ENCODE data around the gene DKC1.
A peak's percentile ranks its signal among the peaks of the same experiment; 100 is the strongest.
"Not testable (repeated sequence)": the region's sequence is repeated elsewhere in the genome, so short reads cannot be mapped to it uniquely, and the experiment has no call there.

Gene DKC1

GRCh38 chrX:154793084-154793795 is 30.6 kb downstream of the DKC1 start:
- DNase-seq: no peak

GRCh38 chrX:154795016-154795415 is 32.4 kb downstream of the DKC1 start:
- DNase-seq: peak; percentile 24 to 74 (median 52)

GRCh38 chrX:154797006-154797405 is 34.3 kb downstream of the DKC1 start:
- DNase-seq: no peak

DNA sequence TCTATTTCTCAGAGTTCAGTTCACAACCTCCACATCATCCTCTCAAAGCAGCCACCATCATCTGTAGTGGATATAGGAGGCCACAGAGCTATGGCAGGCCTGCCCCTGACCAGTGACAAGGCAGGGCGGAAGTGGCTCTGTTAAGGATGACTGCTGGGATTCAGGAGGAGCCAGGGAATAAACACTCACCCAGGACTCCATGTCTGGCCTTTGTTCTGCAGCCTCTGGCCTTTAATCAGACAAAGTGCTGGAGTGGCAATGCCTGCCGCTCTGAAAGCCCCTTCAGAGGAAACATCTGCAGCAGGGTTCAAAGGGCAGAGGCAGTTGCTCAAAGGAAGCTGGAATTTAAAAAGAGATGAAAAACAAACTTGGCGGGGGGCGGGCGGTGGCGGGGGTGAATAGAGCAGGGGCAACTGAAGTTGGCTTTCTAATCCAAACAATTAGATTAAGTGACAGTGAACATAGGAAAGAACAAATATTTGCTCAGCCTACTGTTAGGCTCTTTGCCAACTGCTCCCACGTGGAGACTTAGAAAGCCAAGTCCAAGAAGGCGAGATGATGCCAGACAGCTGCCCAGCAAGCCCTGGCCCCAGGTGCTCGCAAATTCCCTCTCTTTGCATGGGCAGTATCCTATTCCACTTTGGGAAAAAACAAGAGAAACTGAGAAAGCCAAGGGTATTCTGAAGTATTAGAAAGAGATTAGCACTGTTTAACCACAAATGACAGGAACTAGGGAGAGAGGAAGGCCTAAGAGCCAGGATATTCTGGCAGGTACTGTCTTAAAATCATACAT is 37.1 kb downstream of the DKC1 start:
- DNase-seq: peak in 1 of 4 experiments; percentile 29

GRCh38 chrX:154800478-154801210 is 38.0 kb downstream of the DKC1 start:
- peak; percentile 56 to 82 (median 74) for DNase-seq

DNA sequence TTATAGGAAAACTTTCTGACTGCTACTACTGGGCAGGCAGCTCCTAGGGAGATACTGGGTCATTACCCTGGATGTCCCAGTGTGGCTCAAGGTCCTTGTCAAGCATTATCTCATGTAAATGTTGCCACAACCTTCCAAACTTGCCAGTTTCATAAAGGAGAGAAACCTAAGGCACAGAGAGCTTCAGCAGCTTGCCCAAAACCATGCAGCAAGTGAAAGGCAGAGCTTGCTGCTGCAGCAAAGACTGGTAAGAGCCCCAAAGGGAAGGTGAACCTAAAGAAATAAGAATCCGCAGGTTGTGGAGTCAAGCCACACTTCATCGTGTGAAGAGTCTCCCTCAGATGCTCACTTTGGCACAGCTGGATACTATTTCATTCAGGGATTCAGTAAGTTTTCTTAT is 40.3 kb downstream of the DKC1 start:
- no peak for DNase-seq

- peak in 1 of 4 experiments; percentile 29 for DNase-seq
These were observed 41.7 kb downstream of the DKC1 start for GRCh38 chrX:154804261-154804956.

- peak; percentile 75 to 92 (median 86) for DNase-seq
These were observed 42.5 kb downstream of the DKC1 start, which contains the start of gene MPP1 for GRCh38 chrX:154804957-154805695. TSS of gene MPP1 (minus strand) at chrX:154805485. CDS start at chrX:154805373, 112 bp downstream.

DNA sequence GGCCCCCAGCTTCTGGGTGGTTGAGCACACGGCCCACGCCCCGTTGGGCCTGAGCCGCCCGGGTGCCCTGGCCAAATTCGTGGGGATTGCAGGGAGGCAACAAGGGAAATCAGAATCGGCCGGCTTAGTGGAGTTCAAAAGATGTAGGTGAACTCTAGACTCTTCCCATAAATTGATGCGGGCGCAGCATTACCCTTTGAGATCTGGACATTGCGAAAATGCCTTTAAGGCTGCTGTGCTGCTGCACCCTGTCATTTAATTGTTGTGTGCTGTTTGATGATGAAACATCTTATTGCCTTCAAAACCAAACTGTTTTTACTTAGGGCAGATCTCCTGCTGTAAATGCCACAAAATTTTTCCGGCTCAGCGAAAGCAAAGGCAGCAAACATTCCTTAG is 43.0 kb downstream of the DKC1 start:
- DNase-seq: no peak

GRCh38 chrX:154806837-154807501 is 44.3 kb downstream of the DKC1 start:
- DNase-seq: no peak

GRCh38 chrX:154809939-154810665 is 47.4 kb downstream of the DKC1 start:
- DNase-seq: no peak

DNA sequence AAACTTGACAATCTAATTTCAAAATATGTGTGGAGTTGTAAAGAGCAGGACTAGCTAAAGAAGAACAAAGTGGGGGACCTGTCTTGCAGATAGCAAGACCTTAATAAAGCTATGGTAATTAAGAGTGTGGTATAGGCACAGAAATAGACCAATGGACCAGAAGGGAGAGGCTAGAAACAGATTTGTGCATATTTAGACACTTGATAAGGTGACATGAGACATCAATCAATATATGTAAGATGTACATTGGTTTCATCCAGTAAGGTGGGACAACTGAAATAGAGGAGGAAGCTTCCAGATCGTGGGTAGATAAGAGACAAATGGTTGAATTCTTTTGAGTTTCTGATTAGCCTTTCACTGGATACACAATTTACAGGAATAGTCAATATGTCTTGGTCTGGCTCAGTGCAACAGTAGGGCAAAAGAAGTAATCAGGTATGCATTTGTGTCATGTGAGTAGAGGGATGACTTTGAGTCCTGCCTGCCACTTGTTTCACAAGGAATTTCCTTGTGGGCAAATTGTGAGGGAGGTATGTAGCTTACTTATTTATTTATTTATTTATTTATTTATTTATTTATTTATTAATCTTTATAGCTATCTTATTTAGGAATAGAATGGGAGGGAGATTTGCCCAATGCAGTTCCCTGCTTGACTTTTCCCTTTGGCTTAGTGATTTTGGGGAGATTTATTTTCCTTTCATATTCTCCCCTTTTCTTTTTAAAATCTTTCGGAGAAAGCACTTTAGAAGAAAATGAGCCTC is 49.9 kb downstream of the DKC1 start:
- no peak for DNase-seq

DNA sequence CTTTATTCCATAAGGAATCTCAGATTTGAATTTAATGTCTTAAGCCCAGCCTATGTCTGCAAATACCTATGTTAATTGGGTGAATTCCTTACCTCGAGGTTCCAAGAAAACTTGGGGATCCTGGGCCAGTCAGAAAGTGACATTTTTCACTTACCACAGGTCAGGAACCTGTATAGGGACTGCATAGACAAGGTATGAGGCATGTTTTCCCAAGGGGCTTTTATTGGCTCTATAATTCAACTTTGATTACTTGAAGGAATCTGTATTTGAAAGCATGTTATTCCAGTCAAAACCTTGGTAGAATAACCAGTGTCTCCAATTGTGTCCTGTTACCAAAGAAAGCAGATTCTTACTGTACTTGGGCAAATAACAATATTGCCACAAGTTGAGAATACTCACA is 51.1 kb downstream of the DKC1 start:
- no peak for DNase-seq

DNA sequence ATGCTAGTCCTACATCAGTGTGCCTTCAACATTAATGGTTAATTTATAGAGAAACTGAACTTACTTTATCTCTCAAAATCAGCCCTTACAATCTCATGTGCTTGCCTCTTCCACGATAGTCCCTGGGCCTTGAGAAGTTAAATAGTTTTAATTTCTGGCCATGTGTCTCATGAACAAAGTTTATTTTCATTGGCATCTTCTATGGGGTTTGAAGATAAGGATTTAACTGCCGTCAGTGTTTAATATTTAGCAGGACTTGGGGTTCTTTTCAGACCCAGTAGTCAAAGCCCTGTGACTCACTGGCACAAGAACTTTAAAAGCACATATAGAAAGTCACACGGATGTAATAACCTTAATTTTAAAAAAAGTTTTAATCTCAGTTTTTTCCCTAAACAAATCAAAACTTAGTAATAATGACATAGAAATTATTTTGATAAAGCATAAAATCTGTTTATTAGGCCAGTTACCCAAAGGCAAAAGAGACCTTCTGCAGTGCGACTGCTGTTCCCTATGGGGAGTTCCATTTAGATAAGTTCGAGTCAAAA is 52.7 kb downstream of the DKC1 start:
- no peak for DNase-seq

DNA sequence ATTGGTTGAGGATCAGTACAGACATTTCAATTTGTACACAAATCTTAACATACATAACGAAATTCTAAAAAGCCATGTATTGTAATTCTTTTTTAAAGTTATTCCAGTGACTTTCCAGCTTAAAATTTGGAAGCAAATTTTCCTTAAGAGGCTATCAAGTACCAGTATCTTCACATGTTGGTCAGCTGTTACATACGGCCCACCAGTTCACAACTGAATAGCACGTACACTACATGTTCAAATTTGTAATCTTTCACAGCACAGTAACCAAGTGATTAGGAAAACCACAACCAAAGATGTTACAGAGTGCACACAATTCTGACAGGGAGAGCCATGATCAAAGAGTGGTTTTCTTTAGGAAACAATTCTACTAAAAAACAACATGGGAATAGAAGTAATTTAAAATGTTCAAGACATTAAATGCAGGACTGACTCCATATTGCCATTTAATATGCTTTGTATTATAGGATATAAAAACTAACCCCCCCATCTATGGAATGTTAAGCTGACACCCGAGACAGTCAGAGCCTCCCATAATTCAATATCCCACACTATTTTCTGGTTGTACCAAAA is 53.7 kb downstream of the DKC1 start:
- DNase-seq: not testable (repeated sequence)

DNA sequence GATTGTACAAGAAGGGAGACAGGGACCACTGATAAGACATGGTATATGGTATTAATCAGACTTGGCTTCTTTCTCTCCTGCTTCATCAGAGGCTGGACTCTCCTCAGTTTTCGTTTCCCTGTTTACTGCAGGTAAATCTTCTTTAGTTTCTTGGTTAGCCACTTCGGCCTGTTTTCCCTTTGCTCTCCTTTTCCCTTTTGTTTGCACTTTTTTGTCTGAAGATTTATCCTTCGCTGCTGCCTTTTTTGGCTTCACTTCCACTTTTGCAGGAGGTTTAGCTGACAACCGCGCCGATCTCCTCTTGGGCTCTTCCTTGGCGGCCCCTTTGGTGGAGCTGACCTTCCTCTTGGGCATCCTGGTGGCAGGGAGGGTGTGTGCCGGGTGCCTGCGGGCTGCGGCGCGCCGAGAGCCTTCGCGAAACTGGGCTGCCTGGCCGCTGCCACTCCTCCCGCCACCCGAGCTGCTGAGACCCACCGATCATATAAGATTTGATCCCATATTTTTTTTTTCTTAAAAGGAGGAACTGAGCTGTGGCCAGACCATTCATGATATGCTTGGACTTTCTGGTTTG is 54.5 kb downstream of the DKC1 start:
- not testable (repeated sequence) for DNase-seq

DNA sequence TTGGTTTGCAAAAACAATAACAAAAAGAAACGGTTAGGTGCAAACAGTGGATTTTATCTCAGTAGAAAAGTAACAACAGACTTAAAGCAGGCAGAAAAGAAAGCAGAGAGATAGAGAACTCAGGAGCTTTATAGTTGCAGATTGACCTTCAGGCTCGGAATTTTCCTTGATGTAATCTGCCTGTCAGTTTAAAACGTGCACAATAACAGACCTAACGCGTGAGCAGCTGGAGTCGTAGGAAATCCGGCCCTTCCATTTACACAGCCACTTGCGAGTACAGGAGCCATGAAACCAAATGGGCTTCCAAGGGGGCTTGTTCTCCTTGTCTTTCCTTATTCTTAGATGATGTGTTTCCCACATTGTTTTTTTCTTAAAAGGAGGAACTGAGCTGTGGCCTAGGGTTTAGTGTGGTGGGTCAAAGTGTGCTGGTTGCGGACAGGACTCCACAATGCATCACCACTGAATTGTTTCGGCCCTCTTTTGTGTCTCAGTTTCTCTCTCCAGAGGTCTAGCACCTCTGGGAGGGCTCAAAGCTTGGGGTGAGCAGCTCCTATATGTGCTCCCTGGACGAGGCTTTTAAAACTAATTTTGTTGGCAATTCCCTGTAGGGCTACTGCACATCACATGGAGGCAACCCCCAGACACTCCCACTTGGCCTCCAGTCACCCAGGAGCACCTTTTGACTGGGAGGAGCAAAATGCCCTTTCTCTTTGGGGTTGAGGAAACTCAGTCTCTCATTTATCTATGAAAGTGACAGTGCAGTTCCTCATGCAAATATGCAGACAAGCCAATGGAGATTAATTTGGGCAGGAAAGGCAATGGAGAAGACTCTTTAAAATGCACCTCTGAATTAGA is 56.5 kb downstream of the DKC1 start:
- DNase-seq: no peak
